NCI-H524 (cell line): ENCODE results near the gene PLD5.
A peak's percentile ranks its signal among the peaks of the same experiment; 100 is the strongest.
"Not testable (repeated sequence)": the region's sequence is repeated elsewhere in the genome, so short reads cannot be mapped to it uniquely, and the experiment has no call there.

ENCODE experiments used
- DNase-seq, 2 experiments: peaks; one replicate each; lab custom pipeline; 2025; lab: John Stamatoyannopoulos, UW

The PLD5 gene

DNA sequence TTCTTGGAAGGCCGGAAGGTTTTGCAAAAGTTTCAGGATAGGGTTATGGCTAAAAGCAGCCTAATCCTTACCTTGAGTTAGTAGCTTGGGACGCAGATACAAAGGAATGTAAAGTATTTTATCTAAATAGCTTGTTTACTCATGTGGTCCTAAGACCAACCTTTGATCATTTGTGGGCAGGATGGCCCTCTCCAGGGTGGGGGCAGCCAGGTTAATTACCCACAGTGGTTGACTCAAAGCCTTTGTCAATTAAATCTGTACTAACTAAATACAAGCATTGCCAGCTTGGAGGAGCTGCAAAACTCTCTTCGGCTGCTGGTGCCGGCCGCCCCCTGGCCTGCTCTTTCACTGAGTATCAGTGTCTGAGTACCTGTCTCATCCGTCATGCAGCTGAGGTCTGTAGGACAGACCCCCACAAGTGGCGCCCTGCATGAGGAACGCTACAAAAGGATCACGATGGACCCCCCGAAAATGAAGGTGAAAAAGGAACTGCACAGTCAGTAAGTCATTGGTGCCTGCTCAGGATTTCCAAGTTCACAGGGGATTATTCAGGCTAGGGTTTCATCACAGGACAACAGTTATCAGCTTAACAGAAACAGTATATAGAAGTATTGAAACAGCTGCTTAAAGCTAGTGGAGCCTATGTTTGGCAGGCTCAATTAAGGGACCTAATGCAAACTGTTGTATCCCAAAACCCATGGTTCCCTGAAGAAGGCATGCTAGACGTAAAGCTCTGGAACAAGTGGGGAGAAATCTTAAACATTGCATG lies 313.1 kb downstream of the PLD5 start:
- DNase-seq, result peak in 1 of 2 experiments; percentile 13

GRCh38 chr1:242210316-242210715 lies 314.2 kb downstream of the PLD5 start:
- DNase-seq, result not testable (repeated sequence)

- DNase-seq, result no peak
Observed at GRCh38 chr1:242209063-242209462, 315.4 kb downstream of the PLD5 start.

- no peak for DNase-seq
Observed at GRCh38 chr1:242208021-242208420, 316.5 kb downstream of the PLD5 start.

- no peak for DNase-seq
Observed at GRCh38 chr1:242206994-242207393, 317.5 kb downstream of the PLD5 start.

- peak in 1 of 2 experiments; percentile 65 for DNase-seq
Observed at GRCh38 chr1:242205622-242206489, 318.6 kb downstream of the PLD5 start.

DNA sequence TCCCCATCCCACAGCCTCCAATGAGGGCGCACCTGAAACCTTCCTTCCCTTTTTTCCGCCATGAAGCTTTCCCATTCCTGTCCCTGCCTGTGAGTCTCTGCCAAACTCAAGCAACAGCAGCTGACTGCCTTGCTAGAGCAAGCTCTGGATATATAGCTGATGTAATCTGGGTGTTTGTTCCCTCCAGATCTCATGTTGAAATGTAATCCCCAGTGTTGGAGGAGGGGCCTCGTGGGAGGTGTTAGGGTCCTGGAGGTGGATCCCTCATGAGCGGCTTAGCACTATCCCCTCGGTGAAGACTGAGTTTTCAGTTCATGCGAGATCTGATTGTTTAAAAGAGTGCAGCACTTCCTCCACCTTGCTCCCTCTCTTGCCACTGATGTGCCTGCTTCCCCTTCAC lies 321.2 kb downstream of the PLD5 start:
- no peak for DNase-seq

- DNase-seq, result no peak
Observed at GRCh38 chr1:242201090-242201489, 323.4 kb downstream of the PLD5 start.

GRCh38 chr1:242199776-242200458 lies 324.6 kb downstream of the PLD5 start:
- DNase-seq, result no peak

DNA sequence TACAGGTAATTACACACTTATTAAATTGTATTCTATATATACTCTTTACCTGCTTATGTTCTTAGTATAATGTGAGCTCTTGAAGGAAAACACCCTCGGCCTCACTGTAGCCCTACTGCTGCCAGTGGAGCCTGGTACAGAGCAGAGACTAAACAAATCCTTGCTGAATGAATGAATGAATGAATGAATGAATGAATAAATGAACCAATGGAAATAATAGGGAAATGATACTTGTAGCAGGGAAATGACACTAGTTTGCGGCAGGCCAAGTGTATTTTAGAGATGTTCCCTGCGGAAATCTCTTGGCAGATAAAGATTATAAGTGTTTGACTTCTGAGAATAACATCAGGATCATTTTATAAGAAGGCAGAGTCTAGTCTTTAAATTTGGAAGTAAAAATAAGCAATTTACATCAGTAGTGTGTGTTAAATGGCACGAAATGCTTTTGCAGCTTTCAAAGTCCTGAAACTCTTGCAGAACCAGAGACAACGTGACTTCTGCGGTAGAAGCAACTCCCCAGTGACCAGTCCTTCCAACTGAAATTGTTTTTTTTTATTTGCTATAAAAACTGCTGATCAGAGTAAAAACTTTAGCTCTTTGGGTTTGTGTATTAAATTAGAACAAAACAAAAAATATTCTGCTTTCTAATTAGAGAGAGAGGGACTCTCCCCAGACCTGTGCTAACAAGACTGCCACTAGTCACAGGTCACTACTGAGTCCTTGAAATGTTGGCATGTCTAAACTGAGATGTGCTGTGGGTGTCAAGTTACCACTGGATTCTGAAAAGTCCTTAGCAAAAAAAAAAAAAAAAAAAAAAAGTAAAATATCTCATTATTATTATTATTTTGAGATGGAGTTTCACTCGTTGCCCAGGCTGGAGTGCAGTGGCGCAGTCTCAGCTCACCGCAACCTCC lies 326.3 kb downstream of the PLD5 start:
- DNase-seq, result no peak

GRCh38 chr1:242196914-242197313 lies 327.6 kb downstream of the PLD5 start:
- no peak for DNase-seq

- no peak for DNase-seq
Observed at GRCh38 chr1:242196101-242196500, 328.4 kb downstream of the PLD5 start.

DNA sequence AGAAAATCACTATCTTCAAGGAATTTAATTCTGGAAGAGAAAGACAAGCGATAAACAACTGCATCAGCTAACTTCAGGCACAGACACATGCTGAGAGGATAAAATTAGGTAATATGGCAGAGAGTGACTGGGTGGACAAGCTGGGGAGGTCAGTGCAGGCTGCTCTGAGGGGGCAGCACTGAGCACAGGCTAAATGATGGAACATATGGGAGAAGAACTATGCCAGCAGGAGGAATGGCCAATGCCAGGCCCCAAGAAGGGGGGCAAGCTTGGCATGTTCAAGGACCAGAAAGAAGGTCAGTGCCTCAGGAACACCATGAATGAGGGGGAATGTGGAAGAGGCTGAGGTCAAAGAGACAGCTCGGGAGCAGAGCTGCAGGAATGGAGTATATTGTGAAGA lies 334.9 kb downstream of the PLD5 start:
- peak in 1 of 2 experiments; percentile 37 for DNase-seq

GRCh38 chr1:242187816-242188215 lies 336.7 kb downstream of the PLD5 start:
- no peak for DNase-seq

DNA sequence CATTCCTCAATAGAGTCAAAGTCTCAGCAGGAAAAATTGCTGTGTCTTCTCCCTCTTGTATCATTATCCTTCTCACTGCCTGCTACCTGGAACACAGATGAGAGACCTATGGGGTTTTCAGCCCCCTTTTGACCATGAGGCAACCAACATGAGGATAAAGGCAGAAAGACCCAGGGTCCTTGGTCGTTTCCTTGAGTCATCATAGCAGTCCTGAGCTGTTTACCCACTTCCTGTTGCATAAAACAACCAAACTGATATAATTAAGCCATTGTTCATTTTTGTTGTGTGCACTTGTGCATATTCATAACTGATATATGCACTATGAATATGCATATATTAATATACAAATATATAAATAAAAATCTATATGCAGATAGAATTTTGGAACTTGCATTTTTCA lies 337.3 kb downstream of the PLD5 start:
- no peak for DNase-seq

- DNase-seq, result peak; percentile 61 to 79
Observed at GRCh38 chr1:242185731-242186130, 338.8 kb downstream of the PLD5 start.

DNA sequence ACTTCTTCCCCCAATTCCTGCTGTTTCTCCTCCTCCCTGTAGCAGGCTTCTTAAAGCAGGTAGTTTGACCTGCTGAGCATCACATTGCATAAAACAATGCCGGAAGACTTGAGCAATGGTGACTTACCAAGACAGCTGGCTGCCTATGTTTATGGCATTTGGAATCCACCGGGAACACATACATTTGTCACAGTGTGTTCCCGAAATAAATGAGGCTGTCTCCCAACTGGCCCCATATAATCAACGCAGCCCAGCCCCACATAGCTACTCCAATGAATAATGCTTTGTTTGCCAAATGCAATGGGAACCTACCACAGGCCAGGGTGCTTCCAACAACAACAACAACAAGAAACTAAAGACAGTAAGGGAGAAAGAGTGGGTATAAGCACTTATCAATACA lies 339.5 kb downstream of the PLD5 start:
- peak in 1 of 2 experiments; percentile 2 for DNase-seq

DNA sequence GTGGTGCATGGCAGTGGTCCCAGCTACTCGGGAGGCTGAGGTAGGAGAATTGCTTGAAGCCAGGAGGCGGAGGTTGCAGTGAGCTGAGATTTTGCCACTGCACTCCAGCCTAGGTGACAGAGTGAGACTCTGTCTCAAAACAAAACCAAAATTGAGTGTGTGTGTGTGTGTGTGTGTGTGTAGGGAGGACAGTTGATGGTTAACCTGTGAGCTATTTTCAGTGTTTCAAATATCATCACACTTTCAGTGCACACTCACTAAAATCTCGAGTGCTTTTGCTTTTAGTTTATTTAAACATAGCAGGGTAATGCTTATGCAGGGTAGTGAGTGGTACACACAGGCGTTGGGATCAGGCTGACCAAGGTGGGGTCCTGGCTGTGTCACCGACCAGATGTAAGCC lies 344.7 kb downstream of the PLD5 start:
- DNase-seq, result not testable (repeated sequence)

DNA sequence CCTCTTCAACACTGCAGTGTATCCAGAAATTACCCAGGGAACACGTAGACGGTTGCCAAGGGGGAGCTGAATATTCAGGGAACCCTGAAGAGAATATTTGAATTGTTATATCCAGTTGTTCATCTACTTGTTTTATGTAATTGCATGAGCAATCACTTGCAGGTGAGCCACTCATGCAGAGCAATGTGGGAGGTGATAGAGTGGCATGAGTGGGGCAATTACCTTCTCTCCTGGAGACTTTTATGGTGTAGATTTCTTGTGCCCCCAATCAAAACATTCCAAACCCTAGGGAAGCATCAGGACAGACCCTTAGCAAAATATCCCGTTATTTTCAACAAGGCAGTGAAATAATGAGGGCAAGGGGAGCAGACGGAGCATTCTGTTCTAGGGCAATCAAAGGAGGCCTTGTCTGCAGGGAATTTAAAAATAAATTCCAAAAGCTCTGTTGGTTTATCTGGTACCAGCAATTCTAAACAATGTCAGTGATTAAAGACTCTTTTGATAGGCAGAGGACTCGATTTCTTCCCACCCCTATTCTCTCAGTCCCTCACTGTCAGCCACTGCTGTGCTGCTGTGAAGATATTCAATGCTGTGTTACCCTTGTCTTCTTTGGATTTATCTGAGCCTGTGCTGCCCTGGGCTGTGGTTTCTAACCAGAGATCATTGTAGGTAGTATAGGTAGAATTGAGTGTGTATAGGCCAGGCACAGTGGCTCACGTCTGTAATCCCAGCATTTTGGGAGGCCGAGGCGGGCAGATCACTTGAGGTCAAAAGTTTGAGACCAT lies 345.4 kb downstream of the PLD5 start:
- DNase-seq, result no peak

DNA sequence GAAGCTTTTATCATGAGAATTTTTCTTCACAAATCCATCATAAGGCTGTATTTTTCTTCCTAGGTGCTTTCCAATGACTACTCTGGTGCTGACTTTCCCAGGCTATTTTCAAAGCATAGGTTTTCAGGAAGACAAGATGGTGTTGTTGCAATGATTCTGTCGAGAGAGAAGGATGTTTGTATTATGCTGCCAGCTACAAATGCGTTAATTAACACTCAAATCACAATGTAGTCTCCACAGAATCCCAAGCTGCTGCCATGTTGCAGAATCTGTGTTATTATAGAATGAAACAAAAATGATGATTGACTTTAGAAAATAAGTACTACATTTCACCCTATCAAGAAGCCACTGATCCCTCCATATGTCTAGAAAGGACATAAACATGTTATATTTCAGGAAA lies 346.1 kb downstream of the PLD5 start:
- DNase-seq, result no peak

- no peak for DNase-seq
Observed at GRCh38 chr1:242162140-242162539, 362.4 kb downstream of the PLD5 start.
